Endodermal cell (in vitro differentiated cells): ENCODE measurements around the gene FUBP1. TPM values are rescaled to one million over a fixed set of nuclear protein-coding genes. Genes with fewer than 3 reads are reported as not detected.

Experiments used
- DNase-seq: peaks from one replicate; pipeline ENCODE4 v3.0.0-alpha.2; 2017
- H3K27ac ChIP-seq: 2 replicates; pipeline ENCODE4 v1.5.1; 2013; ENCODE audit warnings: mild to moderate bottlenecking, low read depth, low read length, moderate library complexity
- H3K27me3 ChIP-seq: 2 replicates; pipeline ENCODE4 v1.6.1; 2013; ENCODE audit warnings: mild to moderate bottlenecking, low read length, moderate library complexity; ENCODE audit not compliant: insufficient read depth, control insufficient read depth, poor library complexity, severe bottlenecking
- H3K36me3 ChIP-seq: 2 replicates; pipeline ENCODE4 v1.7.0; 2013; ENCODE audit warnings: mild to moderate bottlenecking, low read length, moderate library complexity; ENCODE audit not compliant: control insufficient read depth, insufficient read depth
- H3K4me1 ChIP-seq: one replicate; pipeline ENCODE4 v1.7.0; 2013; ENCODE audit warnings: low read length; ENCODE audit not compliant: control insufficient read depth, insufficient read depth
- H3K4me3 ChIP-seq: 2 replicates; pipeline ENCODE4 v1.5.1; 2013; ENCODE audit warnings: mild to moderate bottlenecking, low read length, moderate library complexity
- H3K9ac ChIP-seq: 2 replicates; pipeline ENCODE4 v1.6.1; 2013; ENCODE audit warnings: mild to moderate bottlenecking, low read length, moderate library complexity; ENCODE audit not compliant: poor library complexity, severe bottlenecking; ENCODE audit errors: extremely low read depth
- H3K9me3 ChIP-seq: 2 replicates; pipeline ENCODE4 v1.6.1; 2013; ENCODE audit warnings: mild to moderate bottlenecking, low read length, moderate library complexity; ENCODE audit not compliant: control insufficient read depth
- H3K27ac Mint-ChIP-seq: 2 replicates; pipeline ENCODE4 v1.8.0; 2020; ENCODE audit warnings: mixed read lengths
- H3K27me3 Mint-ChIP-seq: 2 replicates; pipeline ENCODE4 v1.8.0; 2021; ENCODE audit warnings: mild to moderate bottlenecking, mixed read lengths; ENCODE audit not compliant: insufficient read depth
- H3K36me3 Mint-ChIP-seq: 2 replicates; pipeline ENCODE4 v1.8.0; 2020; ENCODE audit warnings: low read depth, mixed read lengths
- H3K4me1 Mint-ChIP-seq: 2 replicates; pipeline ENCODE4 v1.8.0; 2020; ENCODE audit warnings: mixed read lengths
- H3K4me3 Mint-ChIP-seq: 2 replicates; pipeline ENCODE4 v1.8.0; 2020; ENCODE audit warnings: mild to moderate bottlenecking, moderate library complexity, mixed read lengths
- H3K9me3 Mint-ChIP-seq: 2 replicates; pipeline ENCODE4 v1.8.0; 2020; ENCODE audit warnings: mild to moderate bottlenecking, mixed read lengths
- CTCF ChIP-seq: fragments of 200-600 bp; sonication (generic); conservative IDR thresholded peaks from 2 replicates; pipeline ENCODE4 v1.5.0; 2021; ENCODE audit warnings: antibody characterized with exemption, mild to moderate bottlenecking
- WGBS, 2 experiments: methylation state at CpG; one replicate each; pipeline versions ENCODE4 v1.1.5 to v1.1.7; 2013; ENCODE audit warnings: missing lambda C conversion rate in 2 of 2, mixed read lengths in 1 of 2; ENCODE audit not compliant: insufficient coverage in 1 of 2, insufficient read length in 1 of 2; 5-methylcytosine and 5-hydroxymethylcytosine counted together
- total RNA-seq, 2 donors: library from RNA; stranded (reverse); fragmentation: NEBNext Ultra II Directional in 1 of 2; extraction: Animal tissue kit (Norgen Biotek cat#: 25700) in 1 of 2; gene quantifications; 2 replicates in 1 of 2; 3 replicates in 1 of 2; pipeline ENCODE4 v1.2.1, GENCODE V29; 2021

FUBP1 gene
- total RNA-seq, 2 donors from 2014 or later: 220 to 242 TPM

GRCh38 chr1:77958850-77959249 is 20.0 kb downstream of the FUBP1 start:
- Histone ChIP-seq H3K4me3 (no peak overlapping the region), H3K9ac (no peak overlapping the region), H3K9me3 (no peaks in the 10 kb centered on the region), H3K36me3 (peaks cover 100% of the 10 kb centered on the region), H3K27ac (no peak overlapping the region), H3K4me1 (no peaks in the 10 kb centered on the region), H3K27me3 (no peaks in the 10 kb centered on the region)
- Mint-ChIP-seq H3K27me3 (no peaks in the 10 kb centered on the region), H3K27ac (no peak overlapping the region), H3K9me3 (no peaks in the 10 kb centered on the region), H3K36me3 (peaks cover 72% of the 10 kb centered on the region), H3K4me3 (no peak overlapping the region), H3K4me1 (no peaks in the 10 kb centered on the region)
- 95% methylated on average over 2 of the region's 2 CpGs; no CpG with 5 or more reads in 1 of the 2 experiments for WGBS, 2 experiments
- no peak for TF ChIP-seq CTCF
- DNase-seq: no peak

GRCh38 chr1:77958391-77958790 is 20.5 kb downstream of the FUBP1 start:
- H3K9ac ChIP-seq: no peak overlapping the region
- H3K9me3 ChIP-seq: no peaks in the 10 kb centered on the region
- H3K27ac Mint-ChIP-seq: no peak overlapping the region
- no peak for DNase-seq
- no peaks in the 10 kb centered on the region for H3K4me1 Mint-ChIP-seq
- H3K36me3 ChIP-seq: peaks cover 100% of the 10 kb centered on the region
- H3K36me3 Mint-ChIP-seq: peaks cover 71% of the 10 kb centered on the region
- no peaks in the 10 kb centered on the region for H3K27me3 Mint-ChIP-seq
- no peaks in the 10 kb centered on the region for H3K27me3 ChIP-seq
- no peak overlapping the region for H3K4me3 Mint-ChIP-seq
- H3K4me3 ChIP-seq: no peak overlapping the region
- no peaks in the 10 kb centered on the region for H3K9me3 Mint-ChIP-seq
- TF ChIP-seq CTCF: no peak
- no peak overlapping the region for H3K27ac ChIP-seq
- H3K4me1 ChIP-seq: no peaks in the 10 kb centered on the region

GRCh38 chr1:77956464-77956863 is 22.4 kb downstream of the FUBP1 start:
- WGBS, 2 experiments: 97% methylated on average over 2 of the region's 3 CpGs; no CpG with 5 or more reads in 1 of the 2 experiments
- H3K27me3 ChIP-seq: no peaks in the 10 kb centered on the region
- H3K9me3 ChIP-seq: no peaks in the 10 kb centered on the region
- no peak for DNase-seq
- H3K4me1 ChIP-seq: no peaks in the 10 kb centered on the region
- no peak for TF ChIP-seq CTCF
- no peaks in the 10 kb centered on the region for H3K27me3 Mint-ChIP-seq
- no peak overlapping the region for H3K27ac ChIP-seq
- no peak overlapping the region for H3K4me3 ChIP-seq
- peaks cover 68% of the 10 kb centered on the region for H3K36me3 Mint-ChIP-seq
- H3K4me1 Mint-ChIP-seq: no peaks in the 10 kb centered on the region
- no peak overlapping the region for H3K9ac ChIP-seq
- H3K36me3 ChIP-seq: peaks cover 98% of the 10 kb centered on the region
- no peaks in the 10 kb centered on the region for H3K9me3 Mint-ChIP-seq
- H3K27ac Mint-ChIP-seq: no peak overlapping the region
- H3K4me3 Mint-ChIP-seq: no peak overlapping the region
